ENCODE results near the gene GNG12. TPM values are rescaled to one million over a fixed set of nuclear protein-coding genes. Genes with fewer than 3 reads are reported as not detected.

The GNG12 gene
- total and polyA plus RNA-seq, 9 of the 15 experiments (the other 6 are each of a cell fraction or from before 2014, with no cell fraction given) = 2.6 to 6.0 (median 4.1) TPM

- peak; percentile 66; the same call in 1 of the 2 replicates for TF ChIP-seq TARDBP (IDR thresholded peaks at IDR 0.05)
- TF ChIP-seq MYNN (IDR thresholded peaks at IDR 0.05) = peak; percentile 87
- no peak for TF ChIP-seq MYNN (CRISPR knock-in tag; IDR thresholded peaks at IDR 0.05)
- TF ChIP-seq STAT6 (CRISPR knock-in tag; IDR thresholded peaks at IDR 0.05) = no peak
- no peak for TF ChIP-seq ZNF551 (CRISPR knock-in tag; IDR thresholded peaks at IDR 0.05)
- no peak for TF ChIP-seq HNRNPUL1 (IDR thresholded peaks at IDR 0.05; ENCODE audit: low read length)
- TF ChIP-seq ZNF398 (CRISPR knock-in tag; IDR thresholded peaks at IDR 0.05) = no peak
- no peak for TF ChIP-seq ZNF143 (CRISPR knock-in tag; IDR thresholded peaks at IDR 0.05)
- no peak for TF ChIP-seq NFIX (CRISPR knock-in tag; IDR thresholded peaks at IDR 0.05; ENCODE audit: low read depth)
- TF ChIP-seq TFE3 (CRISPR knock-in tag; IDR thresholded peaks at IDR 0.05) = no peak
- 0 out of 2 replicates have a peak, but pooled peaks have one; percentile 54 for TF ChIP-seq CCAR2 (IDR thresholded peaks at IDR 0.05; ENCODE audit: low read depth, low read length)
- no peak for TF ChIP-seq MXI1 (IDR thresholded peaks at IDR 0.05; ENCODE audit: low read depth, low read length)
- no peak for TF ChIP-seq ZFP30 (CRISPR knock-in tag; IDR thresholded peaks at IDR 0.05; ENCODE audit: borderline replicate concordance)
- no peak for TF ChIP-seq TCFL5 (CRISPR knock-in tag; conservative IDR thresholded peaks at IDR 0.05)
- no peak for TF ChIP-seq ZNF79 (CRISPR knock-in tag; IDR thresholded peaks at IDR 0.05; ENCODE audit: low read depth)
- TF ChIP-seq TFAM (CRISPR knock-in tag; conservative IDR thresholded peaks at IDR 0.05) = no peak
- no peak for TF ChIP-seq CREBBP (IDR thresholded peaks at IDR 0.05; ENCODE audit: low read depth, low read length)
- TF ChIP-seq TEAD2 (tag; IDR thresholded peaks at IDR 0.05) = no peak
- peak; percentile 55 for TF ChIP-seq ATF7 (IDR thresholded peaks at IDR 0.05)
- no peak for TF ChIP-seq ZNF57 (CRISPR knock-in tag; IDR thresholded peaks at IDR 0.05)
- peak; percentile 77; the same call in 1 of the 2 replicates for TF ChIP-seq PHB2 (IDR thresholded peaks at IDR 0.05; ENCODE audit: low read depth)
- TF ChIP-seq NFRKB (IDR thresholded peaks at IDR 0.05; ENCODE audit: low read depth) = no peak
- no peak for TF ChIP-seq PCBP1 (IDR thresholded peaks at IDR 0.05; ENCODE audit: low read depth, low read length, poor library complexity, severe bottlenecking)
- no peak for TF ChIP-seq ZNF583 (CRISPR knock-in tag; IDR thresholded peaks at IDR 0.05)
These were observed 99.5 kb downstream of the GNG12 start (continued) for GRCh38 chr1:67733681-67734322.

Data from K562 (cell line).